Neuronal stem cell (in vitro differentiated cells): Measurements from ENCODE around the gene FGFRL1.

Source experiments
- DNase-seq: peaks from one replicate; pipeline ENCODE4 v3.0.0-alpha.2; 2013; ENCODE audit warnings: low spot score
- H2AFZ ChIP-seq: one replicate; pipeline ENCODE4 v1.6.1; 2013; ENCODE audit warnings: mild to moderate bottlenecking, low read length, inconsistent platforms
- H2AK5ac ChIP-seq: 2 replicates; pipeline ENCODE4 v1.6.1; 2013; ENCODE audit warnings: low read depth, mild to moderate bottlenecking, inconsistent platforms, low read length, moderate library complexity, mixed read lengths
- H2BK120ac ChIP-seq: 2 replicates; pipeline ENCODE4 v1.6.1; 2013; ENCODE audit warnings: low read depth, mild to moderate bottlenecking, inconsistent platforms, low read length, moderate library complexity, mixed read lengths
- H2BK12ac ChIP-seq: one replicate; pipeline ENCODE4 v1.6.1; 2013; ENCODE audit warnings: low read length, inconsistent platforms
- H2BK15ac ChIP-seq: 2 replicates; pipeline ENCODE4 v1.6.1; 2013; ENCODE audit warnings: mild to moderate bottlenecking, low read length, inconsistent platforms, mixed read lengths
- H2BK5ac ChIP-seq: one replicate; pipeline ENCODE4 v1.6.1; 2013; ENCODE audit warnings: inconsistent platforms, mild to moderate bottlenecking, low read length, moderate library complexity
- H3K14ac ChIP-seq: one replicate; pipeline ENCODE4 v1.6.1; 2013; ENCODE audit warnings: low read length, inconsistent platforms
- H3K18ac ChIP-seq: 2 replicates; pipeline ENCODE4 v1.6.1; 2013; ENCODE audit warnings: low read length, inconsistent platforms
- H3K23ac ChIP-seq: 2 replicates; pipeline ENCODE4 v1.6.1; 2013; ENCODE audit warnings: low read depth, mild to moderate bottlenecking, mixed read lengths, low read length, inconsistent platforms; ENCODE audit not compliant: poor library complexity
- H3K27ac ChIP-seq: replicated peaks from 3 replicates; pipeline ENCODE4 v1.5.1; 2013; ENCODE audit warnings: low read length, inconsistent platforms
- H3K27me3 ChIP-seq, 3 experiments: 2 replicates each; pipeline ENCODE4 v1.6.1; 2013; ENCODE audit warnings: low read length in 3 of 3, mild to moderate bottlenecking in 2 of 3, inconsistent platforms in 1 of 3, low read depth in 1 of 3, mixed read lengths in 1 of 3, moderate library complexity in 1 of 3; ENCODE audit not compliant: control insufficient read depth in 3 of 3, insufficient read depth in 3 of 3
- H3K36me3 ChIP-seq, 2 donors: replicated peaks in 1 of 2; 2 replicates each; pipeline ENCODE4 v1.6.1; 2013; ENCODE audit warnings: low read length in 2 of 2; ENCODE audit not compliant: control insufficient read depth in 2 of 2, insufficient read depth in 2 of 2
- H3K4ac ChIP-seq: 2 replicates; pipeline ENCODE4 v1.6.1; 2013; ENCODE audit warnings: inconsistent platforms, mild to moderate bottlenecking, low read length, moderate library complexity
- H3K4me1 ChIP-seq, 2 donors: 1 replicate in 1 of 2; 2 replicates in 1 of 2; pipeline ENCODE4 v1.6.1; 2013; ENCODE audit warnings: low read length in 2 of 2, low read depth in 1 of 2; ENCODE audit not compliant: control insufficient read depth in 2 of 2, insufficient read depth in 1 of 2
- H3K4me2 ChIP-seq: one replicate; pipeline ENCODE4 v1.6.1; 2013; ENCODE audit warnings: mild to moderate bottlenecking, low read length, inconsistent platforms; ENCODE audit not compliant: insufficient read depth, poor library complexity, severe bottlenecking
- H3K4me3 ChIP-seq, 2 donors: 2 replicates each; pipeline ENCODE4 v1.5.1; 2013; ENCODE audit warnings: low read length in 2 of 2, mild to moderate bottlenecking in 2 of 2, inconsistent platforms in 1 of 2, moderate library complexity in 1 of 2
- H3K79me1 ChIP-seq: one replicate; pipeline ENCODE4 v1.6.1; 2013; ENCODE audit warnings: low read depth, mild to moderate bottlenecking, inconsistent platforms, low read length, moderate library complexity
- H3K9ac ChIP-seq: one replicate; pipeline ENCODE4 v1.6.1; 2013; ENCODE audit warnings: mild to moderate bottlenecking, low read depth, low read length, inconsistent platforms; ENCODE audit not compliant: poor library complexity
- H3K9me3 ChIP-seq, 2 donors: replicated peaks in 1 of 2; 2 replicates each; pipeline versions ENCODE3 to v1.6.1; 2013; ENCODE audit warnings: low read length in 2 of 2, mild to moderate bottlenecking in 2 of 2, inconsistent platforms in 1 of 2, low read depth in 1 of 2, mixed read lengths in 1 of 2, moderate library complexity in 1 of 2; ENCODE audit not compliant: control insufficient read depth in 2 of 2, insufficient read depth in 1 of 2
- H4K8ac ChIP-seq: one replicate; pipeline ENCODE4 v1.6.1; 2013; ENCODE audit warnings: low read depth, mild to moderate bottlenecking, inconsistent platforms, low read length, moderate library complexity
- H4K91ac ChIP-seq: one replicate; pipeline ENCODE4 v1.6.1; 2013; ENCODE audit warnings: low read length, low read depth, mild to moderate bottlenecking, inconsistent platforms; ENCODE audit not compliant: poor library complexity
- WGBS, 2 donors: extraction: QIAGEN DNeasy Blood & Tissue Kit; methylation state at CpG; one replicate each; pipeline ENCODE4 v1.1.7; 2013; ENCODE audit warnings: missing lambda C conversion rate in 2 of 2, mixed read lengths in 1 of 2; ENCODE audit not compliant: insufficient read length in 2 of 2, insufficient replicate concordance in 1 of 2; ENCODE audit errors: extremely low coverage in 2 of 2; 5-methylcytosine and 5-hydroxymethylcytosine counted together

The FGFRL1 gene

GRCh38 chr4:1011666-1012033 is 224 bp downstream of the FGFRL1 start:
- H3K27ac ChIP-seq = no peak overlapping the region
- peaks cover 13 to 39% (median 36%) of the 10 kb centered on the region in 3 experiments for H3K27me3 ChIP-seq
- peaks cover 20% of the 10 kb centered on the region for H3K79me1 ChIP-seq
- H3K4me2 ChIP-seq = peak overlapping the region; percentile 18
- no peak overlapping the region for H4K8ac ChIP-seq
- no peak overlapping the region for H3K23ac ChIP-seq
- no peak overlapping the region for H3K9ac ChIP-seq
- H2BK15ac ChIP-seq = no peak overlapping the region
- H2BK12ac ChIP-seq = no peak overlapping the region
- DNase-seq = no peak
- no peak overlapping the region for H2BK120ac ChIP-seq
- no peaks in the 10 kb centered on the region for H3K9me3 ChIP-seq
- WGBS, 2 donors = no CpG with 5 or more reads among the region's 69 CpGs
- no peak overlapping the region for H3K4ac ChIP-seq
- no peak overlapping the region for H2AK5ac ChIP-seq
- H3K36me3 ChIP-seq = peaks cover 7 to 20% of the 10 kb centered on the region in 2 donors
- H3K18ac ChIP-seq = no peak overlapping the region
- H3K4me3 ChIP-seq = peak overlapping the region; percentile 55 to 71
- H2AFZ ChIP-seq = no peak overlapping the region
- no peak overlapping the region for H3K14ac ChIP-seq
- no peak overlapping the region for H2BK5ac ChIP-seq
- peaks cover 38 to 39% of the 10 kb centered on the region in 2 donors for H3K4me1 ChIP-seq
- H4K91ac ChIP-seq = no peak overlapping the region

DNA sequence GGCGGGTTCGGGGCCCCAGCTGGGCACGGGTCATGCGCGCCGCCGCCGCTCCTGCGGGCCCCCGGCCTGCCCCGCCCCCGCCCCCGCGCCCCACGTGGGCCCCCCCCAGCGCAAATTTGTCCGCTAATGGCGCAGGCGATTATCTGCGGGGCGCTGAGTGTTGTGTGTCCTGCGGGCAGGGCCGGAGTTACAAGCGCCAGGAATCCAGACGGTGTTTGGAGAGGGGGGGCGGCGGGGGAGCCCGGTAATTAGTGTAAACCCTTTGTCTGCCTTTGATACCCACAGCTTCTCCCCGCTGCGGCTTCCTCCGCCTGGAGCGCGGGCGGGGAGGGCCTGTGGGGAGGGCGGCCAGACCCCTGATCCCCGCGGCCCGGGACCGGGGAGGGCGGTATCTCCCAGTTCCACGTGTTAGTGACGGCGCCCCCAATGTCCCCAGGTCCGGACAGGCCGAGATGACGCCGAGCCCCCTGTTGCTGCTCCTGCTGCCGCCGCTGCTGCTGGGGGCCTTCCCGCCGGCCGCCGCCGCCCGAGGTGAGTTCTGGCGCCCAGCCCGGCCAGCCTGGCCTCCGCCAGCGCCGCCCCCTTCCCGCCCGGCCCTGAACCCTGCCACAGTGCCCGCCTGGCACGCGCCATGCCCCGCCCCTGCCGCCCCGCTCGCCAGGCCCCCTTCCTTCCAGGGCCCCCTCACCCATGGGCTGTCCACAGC is 761 bp downstream of the FGFRL1 start:
- Histone ChIP-seq H2BK12ac (no peak overlapping the region), H3K36me3 (peaks cover 7 to 20% of the 10 kb centered on the region in 2 donors), H3K79me1 (peaks cover 25% of the 10 kb centered on the region), H3K14ac (peak overlapping the region; percentile 21), H3K23ac (peak overlapping the region; percentile 85), H3K4me1 (peaks cover 39% of the 10 kb centered on the region in 2 donors), H2AFZ (peak overlapping the region; percentile 49), H3K4me2 (peak overlapping the region; percentile 89), H4K8ac (no peak overlapping the region), H3K27me3 (peaks cover 13 to 35% (median 31%) of the 10 kb centered on the region in 3 experiments), H2BK120ac (no peak overlapping the region), H3K4ac (no peak overlapping the region), H3K9ac (peak overlapping the region; percentile 60), H2AK5ac (peak overlapping the region; percentile 99), H3K9me3 (no peaks in the 10 kb centered on the region), H2BK15ac (peak overlapping the region; percentile 78), H3K4me3 (peak overlapping the region; percentile 55 to 80), H3K18ac (peak overlapping the region; percentile 89), H2BK5ac (peak overlapping the region; percentile 22), H4K91ac (no peak overlapping the region), H3K27ac (no peak overlapping the region)
- DNase-seq = no peak
- no CpG with 5 or more reads among the region's 69 CpGs for WGBS, 2 donors

DNA sequence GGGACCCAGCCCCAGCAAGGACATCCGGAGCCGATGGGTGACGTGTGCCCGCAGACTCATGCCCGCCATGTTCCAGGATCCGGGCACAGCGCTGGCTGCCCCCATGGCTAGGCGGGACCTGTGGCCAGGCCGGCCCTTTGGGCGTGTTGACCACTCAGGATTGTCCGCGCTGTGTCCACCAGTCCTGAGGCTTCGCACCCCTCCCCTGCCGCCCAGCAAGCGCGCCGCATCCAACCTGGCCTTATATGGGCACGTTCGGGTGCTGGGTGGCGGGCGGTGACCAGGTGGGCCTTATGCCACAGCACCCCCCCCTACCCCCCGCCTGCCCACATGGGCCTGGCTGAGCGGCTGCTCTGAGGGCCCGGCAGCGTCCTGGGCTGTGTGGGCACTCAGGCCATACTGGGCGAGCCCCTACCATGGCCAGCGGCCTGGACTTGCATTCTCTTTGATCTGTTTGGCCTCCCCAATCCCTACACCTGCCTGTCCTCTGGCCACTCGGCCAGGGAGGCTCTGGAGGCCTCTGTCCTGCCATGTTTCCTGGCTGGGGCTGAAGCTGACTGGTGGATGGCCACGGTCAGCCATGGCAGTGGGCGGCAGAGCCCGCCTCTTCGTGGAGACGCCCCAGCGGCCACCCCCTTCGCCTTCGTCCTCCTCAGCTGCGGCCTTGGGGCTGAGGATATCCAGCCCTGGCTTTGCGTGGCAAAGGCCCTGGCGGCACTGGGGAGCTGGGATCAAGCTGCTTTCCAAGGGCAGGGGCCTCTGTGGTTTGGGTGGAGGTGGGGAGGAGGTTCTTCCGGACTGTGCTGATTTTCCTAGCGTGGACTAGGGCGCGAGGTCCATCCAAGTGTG is 2.0 kb downstream of the FGFRL1 start:
- peaks cover 52% of the 10 kb centered on the region in 2 donors for H3K4me1 ChIP-seq
- peak overlapping the region; percentile 90 for H2BK12ac ChIP-seq
- peak overlapping the region; percentile 25 for H3K27ac ChIP-seq
- peak overlapping the region; percentile 75 for H3K14ac ChIP-seq
- no peaks in the 10 kb centered on the region for H3K9me3 ChIP-seq
- peak overlapping the region; percentile 86 for H3K23ac ChIP-seq
- no peak overlapping the region for H3K4me2 ChIP-seq
- no peak overlapping the region for H2BK120ac ChIP-seq
- no CpG with 5 or more reads among the region's 43 CpGs for WGBS, 2 donors
- H3K18ac ChIP-seq = peak overlapping the region; percentile 72
- no peak overlapping the region for H4K91ac ChIP-seq
- H3K79me1 ChIP-seq = peaks cover 37% of the 10 kb centered on the region
- peak overlapping the region; percentile 87 for H2BK5ac ChIP-seq
- peak overlapping the region; percentile 99 for H2AK5ac ChIP-seq
- H2BK15ac ChIP-seq = peak overlapping the region; percentile 96
- H3K9ac ChIP-seq = peak overlapping the region; percentile 74
- no peak for DNase-seq
- peak overlapping the region; percentile 3 to 55 for H3K4me3 ChIP-seq
- peak overlapping the region; percentile 68 for H3K4ac ChIP-seq
- peaks cover 11 to 22% (median 22%) of the 10 kb centered on the region in 3 experiments for H3K27me3 ChIP-seq
- no peak overlapping the region for H2AFZ ChIP-seq
- no peak overlapping the region for H4K8ac ChIP-seq
- H3K36me3 ChIP-seq = peaks cover 7 to 20% of the 10 kb centered on the region in 2 donors
